Left renal pelvis (tissue), 4 donors: ENCODE results near the gene MYL4. TPM values are rescaled to one million over a fixed set of nuclear protein-coding genes. Genes with fewer than 3 reads are reported as not detected.
"Not testable (repeated sequence)": the region's sequence is repeated elsewhere in the genome, so short reads cannot be mapped to it uniquely, and the experiment has no call there.

Experiments
- DNase-seq, 4 donors: peaks; one replicate each; pipeline ENCODE4 v3.0.0-alpha.2; 2013; ENCODE audit warnings: low read depth in 4 of 4, low spot score in 3 of 4
- polyA plus RNA-seq, 4 donors: library from polyadenylated mRNA; unstranded; fragments of 120-200 nt; gene quantifications; one replicate each; pipeline ENCODE4 v1.2.1, GENCODE V29; 2013; ENCODE audit not compliant: insufficient read length in 4 of 4

Gene MYL4
- polyA plus RNA-seq: 10 to 100 TPM in 1 of 4 donors, 1 to 10 TPM in 3; 2.2 to 19.0 (median 3.4) TPM

DNA sequence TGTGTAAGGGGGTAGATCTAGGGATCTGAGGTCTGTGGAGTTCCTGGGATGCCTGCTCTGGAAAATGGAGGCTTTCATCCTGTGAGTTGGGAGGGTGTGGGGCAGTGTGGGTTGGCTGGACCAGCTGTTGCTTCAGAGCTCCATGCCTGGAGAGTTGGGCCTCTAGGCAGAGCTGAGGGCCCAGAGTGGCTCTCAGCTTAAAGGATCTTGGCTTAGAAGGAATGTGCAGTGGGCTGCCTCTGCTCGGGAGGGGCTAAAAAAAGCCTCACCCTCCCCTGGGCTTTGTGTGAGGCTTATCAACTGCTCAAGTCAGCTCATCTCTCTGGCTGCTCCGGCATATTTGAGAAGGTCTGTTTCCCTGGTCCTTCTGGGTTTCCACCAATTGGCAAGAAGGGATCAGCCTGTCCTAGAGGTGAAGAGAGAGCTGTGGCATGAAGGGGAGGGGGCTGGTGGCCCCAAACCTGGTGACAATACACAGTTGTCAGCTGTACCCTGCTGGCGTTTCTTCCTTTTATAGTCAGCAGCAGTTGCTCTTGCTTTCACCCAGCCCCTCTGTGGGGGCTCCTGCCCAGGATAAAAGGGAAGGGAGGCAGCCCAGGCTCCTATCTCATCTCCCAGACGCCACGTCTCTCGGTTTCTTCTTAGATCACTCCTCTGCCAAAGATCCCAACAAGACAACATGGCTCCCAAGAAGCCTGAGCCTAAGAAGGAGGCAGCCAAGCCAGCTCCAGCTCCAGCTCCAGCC lies at the start of gene MYL4:
Gene MYL4, plus strand, starts transcription at position 605 of the 745 bp plus-strand sequence. Its CDS starts 75 bp downstream, at position 680.
- no peak for DNase-seq

DNA sequence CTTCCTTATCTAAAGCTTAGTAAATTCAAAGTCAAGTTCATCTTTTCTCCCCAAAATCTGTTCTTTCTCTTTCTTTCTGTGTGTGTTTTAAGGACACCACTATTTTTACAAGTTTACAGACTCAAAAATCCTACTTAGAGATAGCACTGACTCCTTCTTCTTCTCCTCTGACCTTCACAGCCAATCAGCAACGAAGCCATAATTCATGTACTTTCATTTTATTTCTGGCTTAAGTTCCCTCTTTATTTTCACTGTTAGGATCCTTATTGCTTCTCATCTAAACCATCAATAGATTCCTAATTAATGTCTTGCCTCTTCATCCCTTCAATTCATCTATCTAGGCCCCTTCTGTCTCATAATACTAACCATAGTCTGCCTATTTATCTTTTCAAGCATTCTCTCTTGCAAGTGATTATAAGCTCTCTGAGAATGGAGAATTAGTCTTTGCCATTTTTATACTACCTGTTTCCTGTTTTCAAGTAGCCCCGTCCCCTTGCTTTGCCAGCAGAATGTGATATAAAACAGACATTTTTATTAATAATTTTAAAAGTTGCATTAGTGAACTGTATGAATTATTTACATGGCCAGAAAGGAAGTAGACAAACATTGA lies 47.0 kb upstream of the MYL4 start:
- no peak for DNase-seq

DNA sequence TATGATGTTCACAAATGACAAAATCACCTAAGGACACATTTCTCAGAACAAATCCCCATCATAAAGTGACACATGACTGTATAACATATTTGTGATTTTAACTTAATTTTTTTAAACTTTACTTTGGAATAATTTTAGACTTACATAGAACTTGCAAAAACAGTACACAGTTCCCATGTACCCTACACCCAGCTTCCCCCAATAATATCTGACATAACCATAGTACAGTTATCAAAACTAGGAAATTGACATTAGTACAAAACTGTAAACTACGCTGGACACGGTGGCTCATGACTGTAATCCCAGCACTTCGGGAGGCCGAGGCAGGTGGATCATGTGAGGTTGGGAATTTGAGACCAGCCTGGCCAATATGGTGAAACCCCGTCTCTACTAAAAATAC lies 44.9 kb upstream of the MYL4 start:
- no peak for DNase-seq

DNA sequence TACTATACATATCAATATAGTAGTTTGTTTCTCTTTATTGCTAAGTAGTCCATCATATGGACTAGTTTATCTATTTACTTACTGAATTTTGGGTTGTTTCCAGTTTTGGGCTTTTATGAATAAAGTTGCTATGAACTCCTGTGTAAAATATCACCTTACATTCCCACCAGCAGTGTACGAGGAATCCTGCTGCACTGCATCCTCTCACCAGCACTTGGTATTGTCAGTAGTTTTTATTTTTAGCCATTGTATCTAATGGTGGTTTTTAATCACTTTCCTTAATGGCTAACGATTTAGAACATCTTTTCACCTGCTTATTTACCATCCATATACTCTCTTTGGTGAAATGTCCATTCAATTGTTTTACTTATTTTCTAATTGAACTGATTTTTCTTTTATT lies 44.0 kb upstream of the MYL4 start:
- no peak for DNase-seq

DNA sequence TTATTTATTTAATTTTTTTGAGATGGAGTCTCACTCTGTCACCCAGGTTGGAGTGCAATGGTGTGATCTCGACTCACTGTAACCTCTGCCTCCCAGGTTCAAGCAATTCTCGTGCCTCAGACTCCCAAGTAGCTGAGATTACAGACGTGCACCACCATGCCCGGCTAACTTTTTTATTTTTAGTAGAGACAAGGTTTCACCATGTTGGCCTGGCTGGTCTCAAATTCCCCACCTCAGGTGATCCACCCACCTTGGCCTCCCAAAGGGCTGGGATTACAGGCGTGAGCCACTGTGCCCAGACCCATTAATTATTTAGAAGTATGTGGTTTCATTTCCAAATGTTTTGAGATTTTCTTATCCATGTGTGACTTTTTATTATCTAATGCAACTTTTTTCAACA lies 42.3 kb upstream of the MYL4 start:
- not testable (repeated sequence) for DNase-seq

DNA sequence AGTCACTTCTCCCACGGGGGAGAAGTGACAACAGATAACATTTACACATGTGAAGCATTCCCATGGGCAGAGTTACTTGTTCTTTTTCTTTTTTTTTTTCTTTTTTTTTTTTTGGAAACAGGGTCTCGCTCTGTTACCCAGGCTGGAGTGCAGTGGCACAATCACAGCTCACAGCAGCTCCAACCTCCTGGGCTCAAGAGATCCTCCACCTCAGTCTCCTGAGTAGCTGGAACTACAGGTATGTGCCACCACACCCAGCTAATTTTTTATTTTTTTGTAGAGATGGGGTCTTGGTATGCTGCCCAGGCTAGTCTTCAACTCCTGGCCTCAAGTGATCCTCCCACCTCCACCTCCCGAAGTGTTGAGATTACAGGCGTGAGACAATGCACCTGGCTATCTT lies 40.3 kb upstream of the MYL4 start:
- DNase-seq: not testable (repeated sequence)

DNA sequence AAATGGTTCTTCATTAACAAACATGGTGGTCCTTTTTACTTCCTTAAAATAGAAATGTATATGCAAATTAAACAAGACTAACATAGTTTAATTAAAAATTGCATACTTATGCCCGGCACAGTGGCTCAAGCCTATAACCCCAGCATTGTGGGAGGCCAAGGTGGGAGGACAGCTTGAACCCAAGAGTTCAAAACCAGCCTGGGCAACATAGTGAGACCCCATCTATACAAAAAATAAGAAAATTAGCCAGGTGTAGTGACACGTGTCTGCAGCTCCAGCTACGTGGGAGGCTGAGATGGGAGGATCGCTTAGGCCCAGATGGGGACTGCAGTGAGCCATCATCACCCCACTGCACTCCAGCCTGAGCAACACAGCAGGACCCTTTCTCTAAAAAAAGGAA lies 38.4 kb upstream of the MYL4 start:
- DNase-seq: no peak

DNA sequence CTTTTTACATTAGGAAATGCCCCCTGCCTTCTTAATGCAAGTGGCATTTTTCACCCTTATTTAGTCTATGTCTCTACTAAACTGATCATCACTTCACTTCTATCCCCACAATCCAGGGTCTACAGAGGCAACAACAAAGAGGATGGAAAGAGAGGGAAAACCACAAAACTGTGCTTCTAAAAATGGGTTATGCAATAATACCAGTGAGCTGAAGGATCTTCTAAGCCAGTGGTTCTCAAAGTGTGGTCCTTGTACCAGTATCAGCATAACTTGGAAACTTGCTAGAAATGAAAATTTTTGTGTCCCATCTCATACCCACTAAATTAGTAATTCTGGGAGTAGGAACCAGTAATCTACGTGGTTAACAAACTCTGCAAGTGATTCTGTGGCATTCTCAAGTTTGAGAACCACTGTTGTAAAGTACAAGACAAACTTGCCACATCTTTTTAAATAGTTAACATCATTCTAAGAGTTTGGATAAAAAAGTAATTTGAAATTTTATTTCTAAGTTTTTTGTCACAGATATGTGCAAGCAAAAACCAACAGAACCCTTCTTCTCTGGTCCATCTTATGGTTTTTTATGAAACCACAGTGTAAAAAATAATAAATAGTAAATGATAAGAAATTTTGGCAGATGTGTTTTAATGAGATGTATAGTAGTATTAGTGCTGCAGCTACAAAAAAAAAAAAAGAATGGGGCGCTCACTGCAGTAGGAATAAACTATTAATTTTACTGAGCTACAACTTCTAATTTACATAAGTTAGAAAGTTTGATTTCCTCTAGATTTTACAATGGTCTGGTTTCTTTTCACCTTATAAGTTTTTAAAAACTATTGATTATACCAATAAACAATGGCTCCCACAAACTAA lies 36.2 kb upstream of the MYL4 start:
- no peak for DNase-seq

DNA sequence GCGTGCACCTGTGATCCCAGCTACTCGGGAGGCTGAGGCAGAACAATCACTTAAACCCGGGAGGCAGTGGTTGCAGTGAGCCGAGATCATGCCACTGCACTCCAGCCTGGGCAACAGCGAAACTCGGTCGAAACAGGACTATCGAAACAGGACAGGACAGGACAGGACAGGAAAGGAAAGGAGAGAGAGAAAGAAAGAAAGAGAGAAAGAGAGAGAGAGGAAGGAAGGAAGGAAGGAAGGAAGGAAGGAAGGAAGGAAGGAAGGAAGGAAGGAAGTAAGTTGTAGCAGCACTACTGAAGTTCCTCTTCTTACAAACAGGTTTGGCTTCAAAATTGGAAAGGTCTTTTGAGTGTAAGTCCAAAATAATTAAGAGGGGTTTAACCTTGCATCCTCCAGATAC lies 34.3 kb upstream of the MYL4 start:
- not testable (repeated sequence) for DNase-seq

DNA sequence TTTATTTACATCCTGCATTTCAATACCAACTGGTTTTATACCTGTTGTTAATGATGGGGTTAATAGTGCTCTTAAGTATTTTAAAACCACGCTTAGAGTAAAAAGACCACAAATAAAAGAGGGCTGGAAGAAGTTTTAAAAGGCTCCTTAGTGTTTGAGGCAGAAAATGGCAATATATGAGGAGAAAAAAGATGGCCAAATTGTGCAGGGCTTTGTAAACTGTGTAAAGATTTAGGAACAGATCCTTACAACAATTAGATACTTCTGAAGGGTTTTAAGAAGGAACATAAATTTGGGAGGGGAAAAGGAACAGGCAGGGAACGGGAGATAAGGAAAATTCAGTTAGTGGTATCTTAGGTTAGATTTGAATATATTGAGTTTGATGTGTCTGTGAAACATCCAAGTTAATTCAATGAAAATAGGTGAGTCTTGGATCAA lies 32.7 kb upstream of the MYL4 start:
- DNase-seq: no peak

DNA sequence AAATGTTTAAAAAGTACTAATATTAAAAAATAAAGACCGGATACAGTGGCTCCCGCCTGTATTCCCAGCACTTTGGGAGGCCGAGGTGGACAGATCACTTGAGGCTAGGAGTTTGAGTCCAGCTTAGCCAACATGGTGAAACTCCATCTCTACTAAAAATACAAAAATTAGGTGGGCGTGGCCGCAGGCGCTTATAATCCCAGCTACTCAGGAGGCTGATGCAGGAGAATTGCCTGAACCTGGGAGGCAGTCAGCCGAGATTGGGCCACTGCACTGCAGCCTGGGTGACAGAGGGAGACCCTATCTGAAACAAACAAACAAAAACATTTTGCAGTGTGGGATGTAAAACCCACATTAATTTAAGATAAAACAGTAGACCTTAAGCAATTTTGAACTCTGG lies 31.9 kb upstream of the MYL4 start:
- DNase-seq: no peak

DNA sequence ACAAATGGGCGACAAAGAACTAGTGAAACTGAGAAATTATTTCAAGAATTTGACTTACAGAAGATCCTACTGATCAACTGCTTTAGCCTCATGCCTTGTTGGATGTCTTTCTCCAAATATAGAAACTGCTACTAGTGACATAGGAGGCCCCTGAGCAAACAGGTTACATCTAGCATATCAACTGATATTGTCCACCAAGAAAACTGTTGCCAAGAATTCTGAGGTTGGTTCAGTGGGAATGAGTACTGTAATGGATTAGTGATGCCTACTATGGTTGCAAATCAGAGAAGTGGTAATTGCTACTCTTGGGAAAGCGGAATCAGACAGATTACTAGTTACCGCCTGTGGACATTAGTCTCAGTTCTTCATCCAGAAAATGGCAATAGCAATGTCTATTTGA lies 30.0 kb upstream of the MYL4 start:
- DNase-seq: no peak

DNA sequence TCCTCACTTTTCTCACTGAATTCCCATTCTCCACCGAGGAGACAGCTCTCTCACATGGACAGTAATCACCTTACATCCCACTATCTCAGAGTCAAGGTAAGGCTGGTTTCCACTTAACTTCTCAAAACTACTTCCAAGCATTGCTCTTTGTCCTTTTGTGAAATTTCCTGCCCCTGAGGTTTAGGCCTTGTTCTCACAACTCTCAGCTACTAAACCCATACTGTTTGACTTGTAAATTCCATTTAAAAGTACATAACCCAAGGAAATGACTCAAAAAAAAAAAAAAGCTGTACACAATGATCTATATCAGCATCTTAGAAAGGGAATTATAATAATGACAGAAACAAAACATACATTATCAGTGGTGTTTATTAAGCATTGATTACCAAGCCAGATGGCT lies 28.8 kb upstream of the MYL4 start:
- DNase-seq: no peak

DNA sequence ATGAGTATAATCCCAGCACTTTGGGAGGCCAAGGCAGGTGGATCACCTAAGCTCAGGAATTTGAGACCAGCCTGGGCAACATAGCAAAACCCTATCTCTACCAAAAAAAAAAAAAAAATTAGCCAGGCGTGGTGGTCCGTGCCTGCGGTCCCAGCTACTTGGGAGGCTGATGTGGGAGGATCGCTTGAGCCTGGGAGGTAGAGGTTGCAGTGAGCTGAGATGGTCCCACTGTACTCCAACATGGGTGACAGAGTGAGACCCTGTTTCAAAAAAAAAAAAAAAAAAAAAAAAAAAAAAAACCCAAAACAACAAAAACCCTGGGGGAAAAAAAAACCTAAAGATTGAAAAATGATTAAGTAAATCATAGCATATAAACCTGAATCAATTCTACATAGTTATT lies 28.2 kb upstream of the MYL4 start:
- DNase-seq: not testable (repeated sequence)

DNA sequence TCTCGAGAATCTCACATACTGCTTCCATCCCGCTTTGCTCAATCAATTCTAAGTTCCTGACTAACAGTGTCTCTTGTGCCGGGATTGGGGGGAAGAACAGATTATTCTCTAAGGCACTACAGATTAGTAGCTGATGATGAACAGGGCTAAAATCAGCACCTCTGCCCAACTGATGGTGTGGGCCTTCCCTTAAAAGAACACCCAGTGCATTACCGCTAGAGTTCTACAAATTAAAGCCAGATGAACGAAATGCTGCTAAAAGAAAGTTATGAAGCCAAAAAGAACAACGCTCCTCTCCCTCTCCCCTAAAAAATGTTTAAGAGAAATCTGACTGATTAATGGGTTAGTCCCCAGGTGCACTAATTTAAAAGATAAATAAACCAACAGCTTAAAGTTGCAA lies 24.5 kb upstream of the MYL4 start:
- no peak for DNase-seq

DNA sequence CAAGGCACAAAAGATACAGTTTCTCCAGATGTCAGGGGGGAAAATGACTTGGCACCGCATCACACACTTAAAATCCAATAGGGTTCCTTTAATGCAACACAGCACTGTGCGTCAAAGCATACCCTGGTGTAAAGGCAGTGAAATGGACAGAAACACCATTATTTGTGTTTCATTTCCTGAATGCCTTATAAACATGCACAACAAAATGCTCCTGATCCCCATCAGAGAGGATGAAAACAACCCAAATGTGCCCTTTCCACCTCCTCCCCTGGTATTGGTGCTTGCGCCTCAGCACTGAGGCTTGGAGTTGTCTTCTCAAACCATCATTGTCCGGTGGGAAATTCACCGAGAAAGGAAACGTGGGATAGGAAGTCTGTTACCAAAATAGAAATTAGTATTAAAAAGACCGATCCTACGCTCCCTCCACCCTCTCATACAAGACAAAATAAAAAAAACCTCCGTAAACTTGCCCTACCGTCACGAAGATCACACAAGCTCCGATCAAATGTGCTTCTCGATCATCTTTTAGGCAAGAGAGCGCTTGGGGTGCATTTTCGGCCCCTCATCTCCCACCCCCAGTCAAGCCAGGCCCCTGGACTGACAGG lies 20.8 kb upstream of the MYL4 start:
- no peak for DNase-seq

DNA sequence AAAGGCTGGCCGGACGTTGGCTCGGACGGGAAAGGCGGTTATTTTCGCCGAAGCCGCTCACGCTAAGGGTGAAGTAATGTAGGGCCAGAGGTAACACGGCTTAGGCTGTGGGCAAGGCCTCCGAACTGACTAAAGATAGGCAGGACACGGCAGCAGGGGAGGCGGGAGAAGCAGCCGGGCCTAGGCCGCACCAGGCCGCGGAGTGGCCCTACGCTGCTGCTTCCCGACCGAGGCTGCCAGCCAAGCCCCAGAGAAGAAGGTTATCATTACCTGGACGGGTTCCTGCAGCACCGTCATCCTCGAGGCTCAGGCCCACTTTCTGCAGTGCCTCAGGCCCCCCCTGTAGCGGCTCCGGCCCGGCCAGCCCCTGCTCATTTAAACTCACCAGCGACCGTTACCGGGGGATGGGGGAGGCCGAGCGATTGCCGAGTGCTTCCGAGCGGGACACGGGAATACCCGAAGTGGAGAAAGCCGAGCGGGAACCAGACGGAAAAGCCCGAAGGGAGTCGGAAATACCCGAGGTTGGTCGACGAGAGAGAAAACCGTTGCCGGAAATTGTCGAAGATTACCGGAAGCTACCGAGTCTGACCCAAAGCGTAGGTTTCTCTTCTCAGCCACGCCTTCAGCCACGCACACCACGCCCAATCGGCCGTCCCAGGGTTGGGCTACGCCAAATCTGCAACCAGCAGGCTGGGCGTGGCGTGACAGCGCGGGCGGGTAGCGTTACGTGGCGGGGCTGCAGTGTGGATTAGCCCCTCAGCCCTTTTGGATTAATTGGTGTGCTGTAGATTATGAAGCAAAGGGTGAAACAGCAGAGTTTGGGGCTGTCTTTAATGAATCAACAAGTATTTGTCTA lies 20.0 kb upstream of the MYL4 start, which contains the start of gene CDC27:
Gene CDC27, minus strand, starts transcription at position 420 of the 856 bp plus-strand sequence. Its CDS starts 123 bp downstream, at position 297.
- DNase-seq: peak; percentile 99 to 100 (median 99)

DNA sequence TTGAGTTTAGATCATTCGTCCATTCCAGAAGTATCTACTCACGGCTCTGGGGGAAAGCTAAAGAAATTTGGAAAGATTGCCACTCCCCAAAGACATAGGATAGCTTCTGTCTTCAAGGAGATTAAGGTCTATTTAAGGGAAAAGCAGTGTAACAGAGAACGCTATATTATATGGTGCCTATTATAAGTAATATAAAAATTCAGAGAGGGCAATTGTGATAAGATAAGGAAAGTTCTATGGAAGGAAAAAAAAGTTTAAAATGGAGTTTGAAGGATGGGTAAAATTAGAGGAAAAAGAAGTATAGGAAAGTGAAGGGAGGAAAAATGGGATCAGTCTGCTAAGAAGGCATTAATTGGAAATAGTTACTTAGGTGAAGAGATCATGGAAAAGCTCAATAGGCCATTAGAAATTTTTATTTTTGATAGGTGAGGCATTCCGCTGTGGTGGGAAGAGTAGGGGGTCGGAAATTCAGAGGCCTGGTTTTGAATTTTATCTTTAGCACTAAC lies 19.4 kb upstream of the MYL4 start:
- no peak for DNase-seq

DNA sequence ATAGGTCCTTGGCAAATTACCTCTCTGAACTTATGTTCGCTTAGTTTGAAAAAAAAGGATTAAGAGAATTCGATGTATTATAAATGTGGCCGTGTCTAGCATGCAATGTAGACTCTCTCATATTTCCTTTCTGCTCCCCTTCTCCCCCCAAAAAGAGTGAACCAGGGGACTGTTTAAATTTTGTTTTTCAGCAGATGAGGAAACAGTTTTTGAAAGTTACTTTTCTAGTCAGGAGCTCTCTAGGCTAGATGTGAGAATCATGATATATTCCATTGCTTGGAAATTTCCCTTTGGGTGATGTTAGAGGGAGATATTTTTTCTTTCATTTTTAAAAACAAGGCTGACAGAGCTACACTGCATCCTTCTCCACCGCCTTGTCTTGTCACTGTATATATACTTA lies 18.9 kb upstream of the MYL4 start:
- DNase-seq: no peak

DNA sequence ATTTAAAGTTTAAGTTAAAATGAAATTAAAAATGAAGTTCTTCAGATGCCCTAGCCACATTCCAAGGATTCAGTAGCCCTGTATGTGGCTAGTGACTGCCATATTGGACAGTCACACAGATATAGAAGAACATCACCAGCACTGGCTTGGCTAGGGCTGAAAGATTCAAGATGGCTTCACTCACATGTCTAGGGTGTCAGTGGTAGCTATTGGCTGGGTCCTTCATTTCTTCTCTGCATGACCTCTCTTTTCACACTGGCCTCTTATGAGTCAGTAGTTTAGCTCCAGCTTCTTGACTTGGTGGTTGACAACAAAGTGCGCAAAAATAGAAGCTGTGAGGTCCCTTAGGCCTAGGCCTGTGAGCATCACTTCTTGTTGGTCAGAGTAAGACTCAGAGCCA lies 18.4 kb upstream of the MYL4 start:
- DNase-seq: no peak
